ENCODE measurements around the gene KIAA1217.

The KIAA1217 gene, protein sequence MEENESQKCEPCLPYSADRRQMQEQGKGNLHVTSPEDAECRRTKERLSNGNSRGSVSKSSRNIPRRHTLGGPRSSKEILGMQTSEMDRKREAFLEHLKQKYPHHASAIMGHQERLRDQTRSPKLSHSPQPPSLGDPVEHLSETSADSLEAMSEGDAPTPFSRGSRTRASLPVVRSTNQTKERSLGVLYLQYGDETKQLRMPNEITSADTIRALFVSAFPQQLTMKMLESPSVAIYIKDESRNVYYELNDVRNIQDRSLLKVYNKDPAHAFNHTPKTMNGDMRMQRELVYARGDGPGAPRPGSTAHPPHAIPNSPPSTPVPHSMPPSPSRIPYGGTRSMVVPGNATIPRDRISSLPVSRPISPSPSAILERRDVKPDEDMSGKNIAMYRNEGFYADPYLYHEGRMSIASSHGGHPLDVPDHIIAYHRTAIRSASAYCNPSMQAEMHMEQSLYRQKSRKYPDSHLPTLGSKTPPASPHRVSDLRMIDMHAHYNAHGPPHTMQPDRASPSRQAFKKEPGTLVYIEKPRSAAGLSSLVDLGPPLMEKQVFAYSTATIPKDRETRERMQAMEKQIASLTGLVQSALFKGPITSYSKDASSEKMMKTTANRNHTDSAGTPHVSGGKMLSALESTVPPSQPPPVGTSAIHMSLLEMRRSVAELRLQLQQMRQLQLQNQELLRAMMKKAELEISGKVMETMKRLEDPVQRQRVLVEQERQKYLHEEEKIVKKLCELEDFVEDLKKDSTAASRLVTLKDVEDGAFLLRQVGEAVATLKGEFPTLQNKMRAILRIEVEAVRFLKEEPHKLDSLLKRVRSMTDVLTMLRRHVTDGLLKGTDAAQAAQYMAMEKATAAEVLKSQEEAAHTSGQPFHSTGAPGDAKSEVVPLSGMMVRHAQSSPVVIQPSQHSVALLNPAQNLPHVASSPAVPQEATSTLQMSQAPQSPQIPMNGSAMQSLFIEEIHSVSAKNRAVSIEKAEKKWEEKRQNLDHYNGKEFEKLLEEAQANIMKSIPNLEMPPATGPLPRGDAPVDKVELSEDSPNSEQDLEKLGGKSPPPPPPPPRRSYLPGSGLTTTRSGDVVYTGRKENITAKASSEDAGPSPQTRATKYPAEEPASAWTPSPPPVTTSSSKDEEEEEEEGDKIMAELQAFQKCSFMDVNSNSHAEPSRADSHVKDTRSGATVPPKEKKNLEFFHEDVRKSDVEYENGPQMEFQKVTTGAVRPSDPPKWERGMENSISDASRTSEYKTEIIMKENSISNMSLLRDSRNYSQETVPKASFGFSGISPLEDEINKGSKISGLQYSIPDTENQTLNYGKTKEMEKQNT (N-terminal part only)

GRCh38 chr10:24208661-24209431 is at the start of gene KIAA1217:
TSS of gene KIAA1217 (plus strand) at chr10:24209138. CDS start at chr10:24209194, 56 bp downstream.
- DNase-seq = no peak

- DNase-seq = no peak
These were observed 46.5 kb upstream of the KIAA1217 start for GRCh38 chr10:24162206-24162985.

GRCh38 chr10:24163485-24163884 is 45.5 kb upstream of the KIAA1217 start:
- DNase-seq = no peak

DNA sequence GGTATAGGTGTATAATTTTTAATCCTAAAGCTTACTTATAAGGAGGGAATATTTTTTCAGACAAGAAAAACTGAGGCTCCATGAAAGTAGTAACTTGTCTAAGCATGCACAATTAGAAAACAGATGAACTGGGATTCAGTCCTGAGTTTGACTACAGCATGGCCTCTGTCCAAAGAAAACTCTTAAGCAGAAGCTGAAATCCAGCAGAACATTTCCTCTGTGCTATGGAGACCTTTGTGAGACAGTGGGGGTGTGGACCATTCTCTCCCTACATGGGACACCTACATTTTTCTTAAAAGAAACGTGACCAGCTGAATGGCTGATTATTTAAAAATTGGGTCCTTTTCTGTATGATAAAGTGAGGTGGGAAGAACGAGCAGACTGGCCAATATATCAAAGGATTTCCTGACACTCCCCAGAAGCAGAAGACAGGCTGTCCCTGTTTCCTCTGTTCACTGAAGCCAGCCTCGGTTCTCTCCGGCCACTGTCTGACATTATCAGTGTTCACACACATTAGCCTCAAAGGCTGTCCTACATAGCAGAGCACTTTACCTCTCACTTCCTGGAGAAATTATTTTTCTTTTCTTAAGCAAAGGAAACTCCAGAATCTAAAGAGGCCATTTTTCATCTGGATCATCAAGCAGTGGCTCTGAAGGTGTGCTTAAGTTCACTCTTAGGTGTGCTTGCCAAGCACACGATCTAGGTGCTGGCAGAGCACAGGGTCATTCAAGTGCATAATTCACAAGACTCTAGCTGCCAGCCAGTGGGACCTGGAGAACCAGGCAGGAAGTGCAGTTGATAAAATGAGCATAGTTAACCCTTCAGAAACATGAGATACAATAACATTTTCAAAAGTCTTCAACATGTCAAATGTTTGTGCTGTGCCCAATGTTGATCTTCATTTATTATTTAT is 40.4 kb upstream of the KIAA1217 start:
- DNase-seq = no peak

DNA sequence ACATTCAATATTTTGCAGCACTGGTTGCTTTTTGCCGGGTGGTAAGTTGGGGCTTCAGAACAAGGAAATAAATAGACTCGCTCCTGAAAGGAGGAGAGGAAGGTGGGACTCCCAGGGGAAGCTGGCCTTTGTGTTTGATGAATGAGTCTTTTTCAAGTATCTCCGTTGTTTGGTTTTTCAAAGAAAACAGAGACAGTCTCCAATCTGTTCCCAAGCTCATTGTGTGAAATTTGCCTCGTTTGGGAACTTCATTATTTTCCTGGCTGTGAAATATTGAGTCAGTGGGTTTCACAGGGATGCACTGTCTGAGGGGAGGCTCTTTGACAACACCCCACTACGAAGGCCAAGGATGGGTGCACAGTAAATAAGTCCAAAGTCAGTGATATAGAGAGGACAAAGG is 38.7 kb upstream of the KIAA1217 start:
- DNase-seq = no peak

GRCh38 chr10:24172909-24173308 is 36.0 kb upstream of the KIAA1217 start:
- DNase-seq = no peak

- DNase-seq = no peak
These were observed 34.9 kb upstream of the KIAA1217 start for GRCh38 chr10:24174014-24174413.

DNA sequence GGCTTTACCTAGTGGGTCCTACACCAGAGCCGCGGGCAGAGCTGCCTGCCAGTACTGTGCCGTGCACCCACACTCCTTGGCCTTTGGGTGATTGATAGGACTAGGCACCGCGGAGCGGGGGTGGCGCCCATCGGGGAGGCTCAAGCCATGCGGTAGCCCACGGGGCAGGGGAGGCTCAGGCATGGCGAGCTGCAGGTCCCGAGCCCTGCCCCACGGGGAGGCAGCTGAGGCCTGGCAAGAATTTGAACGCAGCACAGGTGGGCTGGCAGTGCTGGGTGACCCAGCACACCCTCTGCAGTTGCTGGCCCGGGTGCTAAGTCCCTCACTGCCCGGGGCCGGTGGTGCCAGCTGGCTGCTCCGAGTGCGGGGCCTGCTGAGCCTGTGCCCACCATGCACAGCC is 32.3 kb upstream of the KIAA1217 start:
- no peak for DNase-seq

GRCh38 chr10:24177636-24178035 is 31.3 kb upstream of the KIAA1217 start:
- no peak for DNase-seq

GRCh38 chr10:24180891-24181290 is 28.0 kb upstream of the KIAA1217 start:
- no peak for DNase-seq

DNA sequence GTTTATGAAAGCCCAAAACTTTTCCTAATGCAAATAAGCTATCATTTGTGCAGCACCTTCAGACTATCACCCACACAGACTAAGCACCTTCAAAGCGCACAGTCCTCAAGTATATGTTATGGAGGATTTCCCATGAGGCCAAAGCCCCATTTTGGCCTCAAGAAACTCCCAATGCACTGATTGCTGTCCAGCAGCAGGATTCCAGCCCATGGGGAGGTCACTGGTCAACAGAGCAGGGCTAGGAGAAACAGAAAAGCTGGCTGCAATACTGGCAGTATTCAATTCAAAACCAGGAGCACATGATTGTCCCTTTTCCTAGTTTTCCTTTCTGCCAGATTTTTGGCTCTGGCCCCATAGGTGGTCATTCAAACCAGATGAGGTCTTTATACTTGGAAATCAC is 24.5 kb upstream of the KIAA1217 start:
- DNase-seq = no peak

- no peak for DNase-seq
These were observed 15.6 kb upstream of the KIAA1217 start for GRCh38 chr10:24193330-24193729.

DNA sequence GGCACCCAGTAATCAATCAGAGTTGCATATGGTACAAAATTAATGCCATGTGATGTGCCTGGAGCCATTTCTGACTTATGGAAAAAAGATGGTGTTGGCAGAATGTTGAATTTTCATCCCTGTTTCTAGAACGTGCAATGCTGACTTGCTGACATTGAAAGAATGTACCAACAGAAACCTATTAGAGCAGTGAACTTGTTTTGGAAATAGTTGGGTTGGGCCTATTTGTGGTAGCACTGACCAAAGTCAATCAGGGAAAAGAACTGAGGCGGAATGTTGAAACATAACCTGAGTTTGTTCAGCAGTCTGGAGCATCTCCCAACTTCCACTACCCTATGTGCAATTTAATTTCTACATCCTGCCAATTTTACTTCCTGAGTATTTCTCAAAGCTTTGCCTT is 11.7 kb upstream of the KIAA1217 start:
- DNase-seq = no peak

- no peak for DNase-seq
These were observed 7.3 kb upstream of the KIAA1217 start for GRCh38 chr10:24201503-24202180.

DNA sequence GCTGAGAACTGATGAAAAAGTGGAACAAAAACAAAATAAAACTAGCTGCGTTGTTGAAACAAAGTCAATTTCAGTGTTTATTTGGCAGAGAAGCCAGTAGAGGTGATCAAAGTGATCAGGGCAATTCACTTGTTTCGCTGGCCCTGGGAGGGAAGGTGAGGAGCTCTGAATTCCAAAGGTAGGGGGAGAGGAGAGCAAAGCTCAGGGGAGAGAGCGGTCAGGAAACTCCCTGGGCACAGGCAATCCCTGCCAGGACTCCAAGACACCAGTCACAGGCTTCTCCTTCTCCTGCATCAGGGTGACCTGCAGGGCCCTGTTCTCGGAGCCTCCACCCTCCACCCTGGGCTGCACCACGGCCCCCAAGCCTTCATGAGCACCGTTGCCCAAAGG is 6.8 kb upstream of the KIAA1217 start:
- DNase-seq = no peak

DNA sequence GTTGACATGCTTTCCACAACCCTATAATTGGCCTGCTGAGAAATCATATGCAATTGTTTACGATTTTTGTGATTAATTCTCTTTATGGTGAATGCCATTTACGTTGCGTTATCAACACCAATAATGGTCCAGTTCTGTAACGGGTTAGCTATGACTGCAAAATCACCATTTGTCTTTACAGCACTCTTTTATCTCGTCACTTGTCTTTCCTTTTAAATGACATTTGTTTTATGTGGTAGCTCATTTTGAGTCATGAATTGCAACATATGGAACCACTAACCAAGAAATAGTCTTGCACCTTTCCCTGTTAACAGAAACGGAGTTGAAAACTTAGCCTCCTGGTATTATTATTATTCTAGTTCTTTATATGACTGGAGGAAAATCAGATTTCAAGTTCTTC is 3.1 kb upstream of the KIAA1217 start:
- no peak for DNase-seq

DNA sequence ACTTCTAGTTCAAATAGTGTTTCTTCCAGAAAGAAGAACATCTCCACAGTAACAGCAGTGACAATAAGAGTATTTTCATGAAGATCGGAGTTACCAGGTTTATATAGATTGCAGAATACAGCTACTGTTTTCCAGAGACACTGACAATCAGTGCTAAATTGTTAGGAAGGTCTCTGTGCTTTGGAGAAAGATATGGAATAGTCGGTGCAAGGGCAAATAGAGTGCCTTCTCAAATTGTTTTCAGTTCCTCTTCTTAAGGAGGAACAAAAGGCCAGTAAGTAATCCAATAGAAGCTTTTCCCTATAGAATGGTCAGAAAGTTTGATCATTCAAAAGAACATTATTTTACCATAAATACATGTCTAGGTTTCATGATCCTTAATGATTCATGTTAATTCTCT is 2.6 kb upstream of the KIAA1217 start:
- DNase-seq = no peak

- DNase-seq = no peak
These were observed 2.0 kb upstream of the KIAA1217 start for GRCh38 chr10:24206926-24207325.

GRCh38 chr10:24207341-24207740 is 1.6 kb upstream of the KIAA1217 start:
- DNase-seq = no peak

All from NCI-H69 (cell line).